HK-2 (cell line): Measurements from ENCODE around the gene NFATC2IP.

ENCODE experiments used
- DNase-seq: peaks from one replicate; pipeline ENCODE4 v3.0.0-alpha.2; 2018; ENCODE audit not compliant: unreplicated experiment

The NFATC2IP gene

DNA sequence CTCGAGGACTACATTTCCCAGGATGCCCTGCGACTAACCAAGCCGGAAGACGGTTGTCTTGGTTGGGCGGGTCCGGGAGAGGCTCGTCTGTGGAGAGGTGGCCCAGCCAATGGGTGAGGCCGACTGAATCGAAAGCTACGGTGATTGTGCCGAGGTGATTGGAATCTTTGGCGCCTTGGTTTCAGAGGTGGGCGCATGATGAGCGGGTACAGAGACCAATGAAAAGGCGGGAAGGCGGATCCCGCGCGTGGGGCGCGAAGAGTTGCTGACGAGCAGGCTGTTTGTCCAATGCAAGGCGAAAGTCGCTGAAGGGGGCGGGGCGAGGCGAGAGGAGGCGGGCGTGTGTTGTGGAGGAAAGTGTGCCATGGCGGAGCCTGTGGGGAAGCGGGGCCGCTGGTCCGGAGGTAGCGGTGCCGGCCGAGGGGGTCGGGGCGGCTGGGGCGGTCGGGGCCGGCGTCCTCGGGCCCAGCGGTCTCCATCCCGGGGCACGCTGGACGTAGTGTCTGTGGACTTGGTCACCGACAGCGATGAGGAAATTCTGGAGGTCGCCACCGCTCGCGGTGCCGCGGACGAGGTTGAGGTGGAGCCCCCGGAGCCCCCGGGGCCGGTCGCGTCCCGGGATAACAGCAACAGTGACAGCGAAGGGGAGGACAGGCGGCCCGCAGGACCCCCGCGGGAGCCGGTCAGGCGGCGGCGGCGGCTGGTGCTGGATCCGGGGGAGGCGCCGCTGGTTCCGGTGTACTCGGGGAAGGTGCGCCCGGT is at the start of gene NFATC2IP:
NFATC2IP (plus strand) TSS at position 290 of the 762 bp plus-strand sequence; CDS start at position 365, 75 bp downstream.
- DNase-seq = peak; percentile 97

DNA sequence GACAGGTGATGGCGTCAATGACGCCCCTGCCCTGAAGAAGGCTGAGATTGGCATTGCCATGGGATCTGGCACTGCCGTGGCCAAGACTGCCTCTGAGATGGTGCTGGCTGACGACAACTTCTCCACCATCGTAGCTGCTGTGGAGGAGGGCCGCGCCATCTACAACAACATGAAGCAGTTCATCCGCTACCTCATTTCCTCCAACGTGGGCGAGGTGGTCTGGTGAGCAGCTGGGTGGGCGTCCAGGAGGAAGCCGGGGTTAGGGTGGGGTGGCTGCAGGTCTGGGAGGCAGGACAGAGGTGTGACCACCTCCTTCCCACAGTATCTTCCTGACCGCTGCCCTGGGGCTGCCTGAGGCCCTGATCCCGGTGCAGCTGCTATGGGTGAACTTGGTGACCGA is 48.9 kb upstream of the NFATC2IP start:
- no peak for DNase-seq

DNA sequence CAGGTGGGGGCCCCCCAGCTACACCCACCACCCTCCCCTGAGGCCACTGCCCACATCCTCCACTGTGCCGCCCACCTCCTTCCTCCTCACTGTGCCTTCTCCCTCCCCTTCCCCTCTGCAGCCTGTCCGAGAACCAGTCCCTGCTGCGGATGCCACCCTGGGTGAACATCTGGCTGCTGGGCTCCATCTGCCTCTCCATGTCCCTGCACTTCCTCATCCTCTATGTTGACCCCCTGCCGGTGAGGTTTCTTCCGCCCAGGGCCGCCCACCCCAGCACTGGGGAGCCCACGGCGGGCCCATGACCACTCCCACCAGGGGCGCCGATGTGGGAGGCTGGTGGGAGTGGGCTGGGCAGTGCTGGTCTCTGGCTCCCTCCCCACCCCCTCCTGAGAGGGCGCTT is 47.8 kb upstream of the NFATC2IP start:
- no peak for DNase-seq

DNA sequence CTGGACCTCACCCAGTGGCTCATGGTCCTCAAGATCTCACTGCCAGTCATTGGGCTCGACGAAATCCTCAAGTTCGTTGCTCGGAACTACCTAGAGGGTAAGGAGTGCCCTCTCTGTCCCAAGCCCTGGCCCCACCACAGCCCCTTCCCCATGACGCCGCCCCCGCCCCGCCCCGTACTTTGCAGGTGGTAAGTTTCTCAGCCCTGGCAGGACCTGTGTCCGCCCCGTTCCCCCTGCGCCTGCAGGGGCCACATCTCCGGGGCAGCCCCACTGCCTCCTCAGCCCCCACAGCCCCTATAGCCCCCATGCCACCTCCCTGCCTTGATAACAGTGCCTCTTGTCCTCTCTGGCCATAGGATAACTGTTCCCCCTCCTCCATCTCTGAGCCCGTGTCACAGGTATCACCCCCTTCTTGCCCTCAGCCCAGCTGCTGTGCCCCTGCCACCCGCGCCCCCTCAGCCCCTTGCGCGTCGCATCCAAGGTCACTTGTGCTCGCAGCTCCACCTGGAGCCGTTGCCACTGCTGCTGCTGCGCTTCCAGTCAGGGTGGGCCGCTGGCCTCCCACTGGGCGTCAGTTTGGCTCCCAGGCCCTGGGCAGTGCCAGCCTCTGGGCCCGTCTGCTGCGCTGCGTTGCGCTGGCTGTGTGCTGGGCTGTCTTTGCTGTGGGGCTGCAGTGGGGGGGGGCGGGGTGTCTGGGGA is 47.2 kb upstream of the NFATC2IP start:
- no peak for DNase-seq

DNA sequence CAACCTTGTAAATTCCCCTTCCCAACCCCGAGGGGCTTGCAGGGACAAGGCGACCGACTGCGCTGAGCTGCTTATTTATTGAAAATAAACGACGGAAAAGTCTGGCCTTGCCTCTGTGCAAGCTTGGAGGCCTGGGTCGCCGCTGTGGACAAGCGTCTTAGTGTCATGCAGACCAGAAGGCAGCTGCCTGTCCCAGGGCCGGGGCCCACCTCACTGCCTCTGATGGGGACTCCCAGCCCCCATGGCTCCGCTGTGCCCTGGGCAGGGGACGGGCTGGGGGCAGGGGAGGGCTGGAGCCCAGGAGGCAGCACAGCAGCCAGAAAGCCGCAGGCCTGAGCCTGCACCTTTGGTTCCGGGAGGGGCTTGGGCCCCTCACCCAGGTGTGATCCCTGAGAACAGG is 46.4 kb upstream of the NFATC2IP start:
- DNase-seq = no peak

DNA sequence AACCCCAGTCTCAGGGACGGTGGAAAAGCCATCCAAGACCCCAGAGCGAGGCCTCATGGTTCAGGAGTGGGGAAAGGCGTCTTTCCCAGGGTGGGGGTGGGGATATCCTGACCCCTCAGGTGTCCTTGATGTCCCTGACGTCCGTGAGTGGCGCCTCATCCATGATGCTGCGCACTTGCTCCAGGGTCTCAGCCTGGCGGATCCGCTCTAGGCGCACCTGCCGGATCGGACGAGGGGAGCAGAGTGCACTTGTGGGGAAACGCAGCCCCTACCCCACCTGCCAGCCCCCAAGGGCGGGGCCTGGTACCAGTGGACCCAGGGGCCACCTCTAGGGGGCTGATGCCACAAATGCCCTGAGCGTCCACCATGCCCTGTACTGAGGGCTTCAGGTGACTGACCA is 45.9 kb upstream of the NFATC2IP start:
- DNase-seq = no peak

DNA sequence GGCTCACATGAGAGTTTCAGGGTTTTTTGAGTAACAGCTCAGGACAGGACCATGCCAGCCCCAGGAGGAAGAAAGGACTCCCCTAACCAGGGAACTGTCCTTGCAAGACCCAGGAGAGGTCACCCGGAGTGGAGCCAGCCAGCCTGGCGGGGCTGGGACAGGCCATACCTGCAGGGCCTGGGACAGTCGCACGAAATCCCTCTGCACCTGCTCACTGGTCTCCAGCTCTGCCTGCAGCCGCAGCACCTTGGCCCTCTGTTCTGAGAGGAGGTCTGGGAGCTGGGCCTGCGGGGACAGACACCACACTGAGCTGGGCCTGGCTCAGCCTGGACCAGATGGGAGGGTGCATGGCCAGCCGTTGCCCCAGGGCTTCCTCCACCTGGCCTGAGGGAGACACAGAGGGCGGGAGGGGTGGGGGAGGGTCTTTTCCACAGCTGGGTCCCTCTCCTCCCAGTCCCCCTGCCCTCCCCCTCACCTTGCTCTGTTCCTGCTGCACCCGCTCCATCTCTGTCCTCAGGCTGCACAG is 45.4 kb upstream of the NFATC2IP start:
- no peak for DNase-seq

DNA sequence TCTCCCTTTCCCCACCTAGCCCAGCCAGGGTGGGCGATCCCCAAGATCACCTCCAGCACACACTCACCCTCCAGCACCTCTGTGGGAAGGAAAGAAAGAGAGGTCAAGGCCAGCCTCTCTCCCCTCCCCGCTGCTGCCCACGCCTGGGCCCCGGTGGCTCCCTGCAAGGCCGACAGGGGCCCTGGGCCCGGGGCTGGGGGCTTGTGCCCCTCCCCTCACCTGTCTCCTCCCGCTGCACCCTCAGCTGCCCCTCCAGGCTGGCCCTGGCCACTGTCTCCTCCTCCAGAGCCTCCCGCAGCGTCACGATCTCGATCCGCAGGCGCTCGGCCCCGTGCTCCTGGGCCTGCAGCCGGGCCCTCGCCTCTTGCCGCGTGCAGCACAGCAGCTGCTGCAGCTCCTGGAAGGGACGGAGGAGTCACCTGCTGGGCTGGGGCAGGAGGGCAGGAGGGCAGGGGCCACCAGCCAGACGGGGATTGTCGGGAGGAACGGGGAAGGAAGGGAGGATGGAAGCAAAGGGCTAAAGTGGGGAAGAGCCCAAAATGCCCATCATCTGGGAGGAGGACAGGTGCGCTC is 44.9 kb upstream of the NFATC2IP start:
- no peak for DNase-seq

DNA sequence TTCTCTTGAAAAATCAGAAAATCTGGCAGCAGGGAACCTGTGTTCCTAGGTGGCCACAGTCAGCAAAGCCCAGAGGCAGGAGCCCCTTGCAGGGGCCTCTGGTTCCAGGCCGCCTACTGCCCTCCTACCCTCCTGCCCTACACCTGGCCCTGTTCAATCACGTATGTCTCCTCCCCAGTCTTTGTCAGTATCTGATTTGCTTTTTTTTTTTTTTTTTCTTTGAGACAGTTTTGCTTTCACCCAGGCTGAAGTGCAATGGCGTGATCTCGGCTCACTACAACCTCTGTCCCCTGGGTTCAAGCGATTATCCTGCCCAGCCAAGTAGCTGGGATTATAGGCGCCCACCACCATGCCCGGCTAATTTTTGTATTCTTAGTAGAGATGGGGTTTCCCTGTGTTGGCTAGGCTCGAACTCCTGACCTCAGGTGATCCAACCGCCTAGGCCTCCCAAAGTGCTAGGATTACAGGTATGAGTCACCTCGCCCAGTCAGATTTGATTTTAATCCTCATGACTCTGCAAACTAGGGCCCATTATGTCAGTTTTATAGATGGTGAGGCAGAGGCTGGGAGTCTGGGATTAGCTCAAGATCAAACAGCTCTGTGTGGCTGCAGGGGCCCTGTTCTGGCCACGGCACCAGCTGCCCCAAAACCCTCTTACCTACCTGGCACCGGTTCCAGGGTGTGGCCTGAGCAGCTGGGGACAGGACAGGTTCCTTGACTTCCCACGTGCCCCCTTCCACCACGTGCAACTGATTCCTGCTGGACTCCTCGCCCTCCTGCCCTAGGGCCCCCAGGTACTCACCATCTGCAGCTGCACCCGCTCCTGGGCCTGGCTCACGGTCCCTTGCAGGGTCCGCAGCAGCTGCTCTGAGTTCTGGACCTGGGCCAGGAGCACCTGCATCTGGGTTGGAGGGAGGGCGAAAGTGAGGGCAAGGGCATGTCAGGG is 40.4 kb upstream of the NFATC2IP start:
- no peak for DNase-seq

DNA sequence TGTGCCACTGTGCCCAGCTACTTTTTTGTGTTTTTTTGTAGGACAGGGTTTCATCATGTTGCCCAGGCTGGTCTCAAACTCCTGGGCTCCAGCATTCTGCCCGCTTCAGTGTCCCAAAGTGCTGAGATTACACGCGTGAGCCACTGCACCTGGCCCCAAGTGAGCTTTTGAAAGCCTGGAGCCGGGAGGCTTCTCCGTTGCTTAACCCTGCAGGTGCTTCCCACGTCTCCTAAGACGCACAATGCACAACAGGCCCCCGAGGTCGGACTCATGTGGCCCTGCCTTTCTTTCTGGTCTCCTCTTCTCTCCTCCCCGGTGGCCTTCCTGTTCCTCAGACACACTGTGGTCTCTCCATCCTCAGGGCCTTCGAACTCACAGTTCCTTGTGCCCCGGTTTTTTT is 38.2 kb upstream of the NFATC2IP start:
- no peak for DNase-seq

DNA sequence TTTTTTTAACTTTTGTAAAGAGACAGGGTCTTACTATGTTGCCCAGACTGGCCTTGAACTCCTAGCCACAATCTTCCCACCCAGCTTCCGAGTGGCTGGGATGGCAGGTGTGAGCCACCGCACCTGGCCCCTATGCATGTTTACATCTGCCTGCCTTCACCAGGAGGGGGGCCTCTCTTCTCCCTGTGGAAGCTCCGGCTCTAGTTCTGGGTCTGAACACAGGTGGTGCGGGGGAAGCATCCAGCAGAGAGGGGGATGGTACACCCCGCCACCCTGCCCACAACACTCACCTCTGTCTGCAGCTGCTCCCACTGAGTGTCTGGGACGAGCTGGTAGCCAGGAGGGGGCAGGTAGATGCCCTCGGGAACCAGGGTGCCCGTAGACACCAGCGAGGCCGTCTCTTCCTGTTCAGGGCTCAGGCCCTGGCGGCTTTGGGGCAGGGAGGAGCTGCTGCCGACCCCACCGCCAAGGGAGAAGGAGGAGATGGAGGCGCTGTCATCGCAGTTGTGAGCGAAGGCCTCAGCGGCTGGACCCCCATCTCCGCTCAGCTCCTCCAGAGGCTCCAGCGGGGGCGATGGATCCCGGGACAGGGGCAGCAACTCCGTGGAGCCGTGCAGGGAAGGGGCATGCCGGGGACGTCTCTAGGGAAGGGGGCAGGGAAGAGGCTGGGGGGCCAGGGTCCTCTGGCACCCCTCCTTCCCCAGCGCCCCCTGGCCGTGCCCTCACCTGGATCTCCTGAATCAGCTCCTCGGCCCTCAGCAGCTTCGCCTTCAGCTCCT is 36.6 kb upstream of the NFATC2IP start:
- no peak for DNase-seq

DNA sequence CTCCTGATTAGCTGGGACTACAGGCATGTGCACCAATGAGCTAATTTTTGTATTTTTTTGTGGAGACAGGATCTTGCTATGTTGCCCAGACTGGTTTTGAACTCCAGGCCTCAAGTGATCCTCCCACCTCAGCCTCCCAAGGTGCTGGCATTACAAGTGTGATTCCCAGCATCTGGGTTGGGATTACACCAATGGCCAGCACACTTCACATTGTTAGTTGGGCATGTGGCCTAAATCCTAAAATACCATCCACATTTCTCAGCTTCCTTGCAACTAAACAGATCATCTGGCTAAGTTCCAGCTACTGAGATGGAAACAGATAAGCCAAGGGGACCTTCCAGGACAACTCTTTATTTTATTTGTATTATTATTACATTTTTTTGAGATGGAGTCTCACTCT is 35.6 kb upstream of the NFATC2IP start:
- no peak for DNase-seq

DNA sequence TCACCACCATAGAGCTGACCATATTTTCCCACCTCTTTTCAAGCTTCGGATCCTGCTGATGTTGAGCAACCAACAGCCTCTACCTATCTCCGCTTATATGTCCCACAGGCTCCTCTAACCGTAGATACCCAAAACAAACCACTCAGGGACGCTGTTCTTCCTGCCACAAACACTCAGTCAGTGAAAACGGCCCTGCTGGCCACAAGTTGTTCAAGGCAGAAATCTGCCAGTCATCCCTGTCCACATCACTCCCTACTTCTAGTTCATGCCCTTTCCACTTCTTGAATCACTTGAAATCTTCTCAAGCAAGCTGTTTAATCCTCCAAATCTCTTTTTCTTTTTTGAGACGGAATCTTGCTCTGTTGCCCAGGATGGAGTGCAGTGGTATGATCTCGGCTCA is 33.6 kb upstream of the NFATC2IP start:
- DNase-seq = no peak

DNA sequence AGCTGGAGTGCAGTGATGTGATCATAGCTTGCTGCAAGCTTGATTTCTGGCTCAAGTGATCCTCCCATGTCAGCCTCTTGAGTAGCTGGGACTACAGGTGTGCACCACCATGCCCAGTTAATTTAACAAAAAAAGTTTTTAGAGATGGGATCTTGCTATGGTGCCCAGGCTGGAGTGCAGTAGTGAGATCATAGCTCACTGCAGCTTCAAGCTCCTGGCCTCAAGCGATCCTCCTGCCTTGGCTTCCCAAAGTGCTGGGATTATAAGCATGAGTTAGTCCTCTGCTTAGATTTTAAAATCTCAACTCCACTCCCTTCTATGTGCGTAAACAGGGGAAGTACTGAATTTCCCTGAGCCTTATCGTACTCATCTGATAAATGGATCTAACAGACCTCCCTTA is 32.0 kb upstream of the NFATC2IP start:
- no peak for DNase-seq

DNA sequence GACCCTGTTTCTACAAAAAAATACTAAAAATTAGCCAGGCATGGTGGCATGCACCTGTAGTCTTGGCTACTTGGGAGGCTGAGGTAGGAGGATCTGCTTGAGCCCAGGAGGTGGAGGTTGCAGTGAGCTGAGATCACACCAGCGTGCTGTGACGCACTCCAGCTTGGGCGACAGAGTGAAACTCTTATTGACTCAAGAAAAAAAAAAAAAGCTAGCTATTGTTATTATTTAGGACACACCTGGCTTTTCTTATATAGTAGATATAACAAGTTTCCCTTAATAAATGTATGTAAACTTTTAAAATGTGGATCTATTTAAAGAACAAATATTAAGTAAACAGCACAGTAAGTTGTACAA is 27.5 kb upstream of the NFATC2IP start:
- no peak for DNase-seq

DNA sequence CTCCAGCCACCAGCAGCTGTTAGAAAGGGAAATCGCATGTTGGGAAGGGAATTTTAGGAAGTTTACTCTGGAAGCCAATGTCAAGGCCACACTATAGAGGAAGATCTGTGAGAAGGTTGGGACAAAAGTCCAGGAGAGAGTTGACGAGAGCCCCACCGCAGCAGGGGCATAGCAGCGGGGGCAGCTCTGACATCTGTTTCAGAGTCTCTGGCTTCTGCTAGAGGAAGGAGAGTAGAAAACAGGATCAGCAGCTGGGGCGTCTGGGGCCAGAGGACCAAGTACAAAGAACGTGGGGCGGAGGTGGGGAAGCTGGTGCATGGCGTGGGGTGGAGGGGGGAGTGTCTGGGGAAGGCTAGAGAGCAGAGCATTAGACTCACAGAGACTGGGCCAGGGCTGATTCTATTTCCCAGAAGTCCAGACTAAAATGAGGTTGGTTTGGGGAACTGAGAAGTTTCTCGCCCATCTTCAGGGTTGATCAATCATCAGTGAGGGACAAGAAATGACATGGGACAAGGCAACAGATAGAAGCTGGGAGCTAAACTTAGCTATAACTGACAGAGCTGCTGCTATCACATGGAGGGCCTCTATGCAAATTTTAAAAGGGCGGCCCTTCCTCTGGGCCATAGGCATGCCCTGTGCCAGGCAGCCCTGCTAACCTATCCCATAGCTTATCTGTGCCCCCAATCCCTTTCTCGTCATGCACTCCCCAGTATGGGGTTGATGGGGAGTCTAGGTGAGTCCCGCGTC is 26.9 kb upstream of the NFATC2IP start:
- no peak for DNase-seq

DNA sequence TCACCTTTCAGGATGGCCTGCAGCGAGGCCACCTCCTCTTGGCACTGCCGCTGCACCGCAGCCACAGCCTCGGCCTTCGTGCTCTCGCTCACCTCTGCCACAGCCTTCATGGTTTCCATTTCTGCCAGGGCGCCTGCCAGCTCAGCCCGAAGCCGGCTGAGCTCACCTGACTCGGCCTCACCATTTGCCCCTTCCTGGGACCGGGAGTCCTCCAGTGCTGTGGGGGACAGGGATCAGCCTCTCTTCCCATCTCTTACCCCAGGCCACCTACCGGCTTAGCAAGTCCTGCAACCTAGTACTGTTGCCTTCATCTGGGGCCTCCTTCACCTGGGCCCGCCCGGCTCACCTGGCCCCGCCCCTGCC is 26.4 kb upstream of the NFATC2IP start:
- DNase-seq = no peak

DNA sequence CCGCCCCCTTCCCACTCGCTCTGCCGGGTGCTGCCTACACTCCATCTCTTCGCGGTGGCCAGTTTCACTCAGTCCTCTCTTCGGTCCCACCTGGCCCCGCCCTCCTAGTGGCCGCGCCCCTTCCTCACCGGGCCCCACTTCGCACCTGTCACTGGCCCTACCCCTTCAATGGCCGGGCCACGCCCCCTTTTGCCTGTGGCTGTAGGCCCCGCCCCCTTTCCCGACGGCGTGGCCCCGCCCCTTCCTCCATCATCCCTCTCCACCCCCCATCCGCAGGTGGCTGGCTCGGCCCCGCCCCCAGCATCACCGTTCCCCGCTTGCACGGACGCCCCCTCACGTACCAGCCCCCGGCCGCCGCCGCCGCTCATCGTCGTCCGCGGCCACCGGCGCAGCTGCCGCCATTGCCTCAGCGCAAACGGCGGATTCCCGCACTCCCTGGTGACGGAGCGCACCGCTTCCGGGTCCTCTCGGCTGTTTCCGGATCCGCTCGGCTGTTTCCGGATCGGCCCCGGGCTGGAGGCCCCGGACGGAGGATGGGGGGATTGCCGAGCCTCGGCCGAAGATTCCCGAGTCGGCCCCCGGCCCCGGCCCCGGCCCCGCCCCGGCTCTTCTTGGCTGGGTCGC is 25.9 kb upstream of the NFATC2IP start, which contains the start of gene RABEP2:
RABEP2 (minus strand) TSS at position 477 of the 624 bp plus-strand sequence; CDS start at position 402, 75 bp downstream.
- DNase-seq = peak; percentile 90

DNA sequence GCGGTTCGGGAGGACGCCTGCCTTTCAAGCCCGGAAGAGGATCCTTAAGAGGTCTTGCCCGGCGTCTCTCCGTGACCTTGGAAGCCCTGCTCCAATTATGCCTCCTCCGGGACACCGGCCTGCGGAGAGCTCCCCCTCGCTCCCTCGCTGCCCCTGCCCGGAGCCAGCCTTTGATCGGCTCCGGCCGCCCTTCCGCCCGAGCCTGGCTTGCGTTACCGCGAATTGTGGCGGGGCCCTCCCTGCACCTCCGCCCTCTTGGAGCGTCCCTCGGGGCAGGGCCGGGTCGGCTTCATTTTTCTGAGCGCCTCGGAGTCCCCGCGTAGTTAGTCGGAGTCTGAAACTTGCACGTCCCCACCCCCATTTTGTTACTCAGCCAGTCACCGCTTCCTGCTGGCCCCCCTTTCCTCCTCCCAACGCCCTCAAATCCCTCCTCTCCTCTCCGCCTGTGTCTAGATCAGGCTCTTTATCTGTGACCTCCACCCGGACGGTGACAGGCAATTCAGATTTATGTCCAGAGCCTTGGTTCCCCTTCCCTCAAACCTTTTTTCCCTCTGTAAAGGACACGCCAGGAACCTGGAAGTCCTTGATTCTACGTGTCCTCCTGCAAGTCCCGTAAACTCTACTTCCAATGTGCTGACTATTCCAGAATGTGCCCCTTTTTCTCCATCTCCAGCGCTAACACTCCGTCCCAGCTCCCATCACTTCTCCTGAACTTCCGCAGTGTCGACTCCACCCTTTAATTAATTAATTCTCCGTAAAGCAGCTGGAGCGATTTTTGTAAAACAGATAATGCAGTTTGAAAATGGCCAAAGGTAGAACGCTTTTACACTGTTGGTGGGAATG is 25.1 kb upstream of the NFATC2IP start:
- DNase-seq = peak; percentile 74
